HG03469 (cell line): ENCODE data around the gene ZDHHC15.
"Not testable (repeated sequence)": the region's sequence is repeated elsewhere in the genome, so short reads cannot be mapped to it uniquely, and the experiment has no call there.

Experiments used
- ATAC-seq: cut with Tn5 transposase; IDR thresholded peaks from one replicate; pipeline ENCODE4 v1.9.1; 2021; ENCODE audit warnings: mild to moderate bottlenecking, moderate library complexity, moderate number of reproducible peaks; ENCODE audit not compliant: unreplicated experiment

The ZDHHC15 gene

GRCh38 chrX:75522565-75523431 lies at the start of gene ZDHHC15:
TSS of gene ZDHHC15 (minus strand) at chrX:75523037. CDS start at chrX:75523024, 13 bp downstream.
- no peak for ATAC-seq

GRCh38 chrX:75560544-75560943 lies 37.7 kb upstream of the ZDHHC15 start:
- not testable (repeated sequence) for ATAC-seq

GRCh38 chrX:75547783-75548182 lies 24.9 kb upstream of the ZDHHC15 start:
- no peak for ATAC-seq

GRCh38 chrX:75546724-75547511 lies 24.1 kb upstream of the ZDHHC15 start:
- no peak for ATAC-seq

- no peak for ATAC-seq
These were observed 21.9 kb upstream of the ZDHHC15 start for GRCh38 chrX:75544786-75545185.

- no peak for ATAC-seq
These were observed 38.9 kb downstream of the ZDHHC15 start for GRCh38 chrX:75483933-75484332.

GRCh38 chrX:75461780-75462179 lies 61.1 kb downstream of the ZDHHC15 start:
- ATAC-seq: not testable (repeated sequence)

GRCh38 chrX:75421688-75422230 lies 101.1 kb downstream of the ZDHHC15 start:
- no peak for ATAC-seq

- not testable (repeated sequence) for ATAC-seq
These were observed 115.7 kb downstream of the ZDHHC15 start for GRCh38 chrX:75407153-75407552.

GRCh38 chrX:75390470-75390869 lies 132.4 kb downstream of the ZDHHC15 start:
- no peak for ATAC-seq

- no peak for ATAC-seq
These were observed 153.1 kb downstream of the ZDHHC15 start for GRCh38 chrX:75369721-75370120.

GRCh38 chrX:75366861-75367260 lies 156.0 kb downstream of the ZDHHC15 start:
- ATAC-seq: no peak

GRCh38 chrX:75365243-75365975 lies 157.4 kb downstream of the ZDHHC15 start:
- ATAC-seq: no peak

- no peak for ATAC-seq
These were observed 161.0 kb downstream of the ZDHHC15 start for GRCh38 chrX:75361788-75362187.

- not testable (repeated sequence) for ATAC-seq
These were observed 174.2 kb downstream of the ZDHHC15 start for GRCh38 chrX:75348601-75349000.

GRCh38 chrX:75337525-75337924 lies 185.3 kb downstream of the ZDHHC15 start:
- no peak for ATAC-seq

GRCh38 chrX:75335127-75335458 lies 187.7 kb downstream of the ZDHHC15 start:
- no peak for ATAC-seq

GRCh38 chrX:75334407-75335126 lies 188.3 kb downstream of the ZDHHC15 start:
- not testable (repeated sequence) for ATAC-seq

GRCh38 chrX:75327607-75328006 lies 195.2 kb downstream of the ZDHHC15 start:
- no peak for ATAC-seq
